Right kidney (tissue), 1 donor: ENCODE results near the gene SPECC1L.

Source experiments
- DNase-seq: peaks from one replicate; pipeline ENCODE4 v3.0.0-alpha.2; 2016

SPECC1L gene

DNA sequence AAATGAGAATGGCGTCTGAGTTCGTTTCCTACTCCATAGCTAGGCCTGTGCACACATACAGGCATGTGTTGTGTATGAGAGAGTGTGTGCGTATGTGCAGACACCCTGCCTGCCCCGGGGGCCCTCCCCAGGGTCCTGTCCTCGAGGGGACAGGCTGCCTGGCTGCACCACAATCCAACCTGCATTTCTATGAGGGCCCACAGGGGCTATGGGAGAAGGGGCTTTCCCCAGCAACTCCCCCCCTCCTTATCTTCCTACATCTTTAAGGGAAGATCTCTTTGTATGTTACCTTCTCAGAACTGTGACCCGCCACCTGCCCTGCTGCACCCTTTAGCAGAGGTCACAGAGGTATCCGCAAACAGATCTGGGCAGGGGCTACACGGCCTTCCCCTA lies 171.7 kb downstream of the SPECC1L start:
- no peak for DNase-seq

DNA sequence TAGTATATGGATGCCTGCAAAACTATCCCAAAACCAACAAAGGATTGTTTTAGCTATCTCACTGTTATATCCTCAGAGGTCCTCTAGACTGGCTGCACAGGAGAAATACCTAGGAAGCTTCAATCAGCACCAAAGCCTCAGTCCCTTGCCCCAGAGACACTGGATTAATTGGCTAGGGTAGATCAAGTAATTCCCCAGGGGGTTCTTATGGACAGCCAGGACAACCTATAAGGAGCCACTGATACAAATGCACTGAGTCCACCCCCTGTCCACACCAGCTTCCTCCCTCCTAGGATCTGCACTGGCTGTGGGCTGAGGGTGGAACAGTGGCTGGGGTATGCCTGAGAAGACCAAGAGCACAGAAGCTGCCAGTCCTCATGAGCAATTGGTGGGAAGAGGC lies 173.0 kb downstream of the SPECC1L start:
- DNase-seq: no peak

DNA sequence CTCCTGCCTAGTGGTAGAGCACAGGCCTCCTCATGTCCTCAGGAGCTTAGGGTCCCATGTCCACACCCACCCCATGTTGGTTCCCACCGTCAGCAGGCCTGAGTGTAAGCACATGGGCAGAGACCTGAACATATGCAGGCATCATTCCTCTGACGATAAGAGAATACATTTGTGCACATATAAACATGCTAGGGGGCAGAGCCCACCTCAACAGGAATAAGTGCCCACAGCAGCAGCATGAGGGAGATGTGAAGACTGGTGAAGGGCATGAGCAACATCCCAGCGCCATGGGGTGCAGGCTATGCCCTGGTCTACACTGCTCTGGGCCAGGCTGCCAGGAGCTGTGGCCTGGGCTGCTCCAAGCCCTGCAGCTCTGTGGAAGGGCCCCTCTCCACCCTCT lies 173.6 kb downstream of the SPECC1L start:
- DNase-seq: no peak

DNA sequence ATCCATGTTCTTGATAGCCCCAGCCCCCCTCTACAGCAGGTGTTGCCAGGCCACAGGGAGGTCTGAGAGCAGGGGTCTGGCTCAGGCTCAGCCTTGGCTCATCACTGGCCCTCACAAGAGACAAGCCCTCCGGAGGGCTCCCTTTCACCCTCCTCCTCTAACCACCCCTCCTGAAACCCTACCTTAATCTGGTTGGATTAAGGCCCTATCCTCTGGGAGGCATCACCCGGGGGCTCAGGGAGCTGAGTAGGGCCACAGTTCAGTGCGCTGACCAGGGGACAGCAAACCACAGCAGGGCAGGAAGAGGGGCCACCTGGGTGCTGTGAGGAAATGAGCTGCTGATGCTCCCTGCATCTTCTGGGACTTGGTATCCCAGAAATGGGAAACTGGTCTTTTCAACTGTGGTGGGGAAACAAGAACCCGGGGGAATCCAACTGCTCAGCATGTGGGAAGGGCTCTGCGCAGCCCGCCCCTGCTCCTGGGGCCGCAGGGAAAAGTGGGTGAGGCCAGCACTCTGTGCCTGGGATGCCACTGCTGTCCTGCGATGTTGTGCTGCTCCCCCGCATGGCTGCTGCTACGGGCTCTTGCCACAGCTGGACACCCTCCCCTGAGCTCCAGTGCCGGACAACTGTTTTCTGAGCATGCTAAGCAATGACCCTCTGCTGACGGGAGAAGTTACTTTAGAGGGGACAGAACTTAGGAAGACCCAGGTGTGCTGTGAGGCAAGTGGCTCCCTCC lies 174.3 kb downstream of the SPECC1L start:
- peak; percentile 59 for DNase-seq

DNA sequence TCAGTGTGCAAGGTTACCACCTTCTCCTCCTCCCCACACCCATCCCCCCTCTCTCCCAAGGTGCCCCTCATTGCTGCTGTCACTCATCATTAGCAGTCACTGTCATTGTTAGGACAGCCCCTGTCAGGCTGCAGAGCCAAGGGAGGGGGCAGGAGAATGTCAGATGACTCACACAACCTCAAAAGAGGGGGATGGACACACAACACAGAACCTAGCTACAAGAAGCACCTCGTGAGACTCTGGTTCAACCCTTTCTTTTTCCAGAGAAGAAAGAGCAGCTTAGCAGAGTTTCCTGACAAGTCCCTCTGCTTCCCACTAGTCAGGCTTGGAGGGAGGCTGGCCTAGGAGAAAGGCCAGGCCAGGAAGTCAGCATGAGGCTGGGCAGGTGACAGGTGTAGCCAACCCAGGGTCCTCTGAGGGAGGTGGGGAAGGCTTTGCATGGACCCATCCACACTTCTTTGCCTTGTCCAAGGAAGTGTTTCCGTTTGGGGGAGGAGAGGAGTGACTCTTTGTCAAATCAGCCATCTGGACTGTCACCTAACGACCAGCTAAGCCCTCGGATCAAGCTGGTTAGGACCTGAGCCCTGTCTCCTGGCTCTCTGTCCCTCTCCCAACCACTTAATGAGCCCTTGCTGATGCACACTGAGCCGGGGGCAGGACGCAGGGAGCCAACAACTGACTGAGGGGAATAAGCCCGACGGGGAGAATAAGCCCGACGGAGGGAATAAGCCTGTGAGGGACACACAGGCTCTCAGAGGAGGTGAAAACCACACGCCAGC lies 175.0 kb downstream of the SPECC1L start:
- DNase-seq: no peak

DNA sequence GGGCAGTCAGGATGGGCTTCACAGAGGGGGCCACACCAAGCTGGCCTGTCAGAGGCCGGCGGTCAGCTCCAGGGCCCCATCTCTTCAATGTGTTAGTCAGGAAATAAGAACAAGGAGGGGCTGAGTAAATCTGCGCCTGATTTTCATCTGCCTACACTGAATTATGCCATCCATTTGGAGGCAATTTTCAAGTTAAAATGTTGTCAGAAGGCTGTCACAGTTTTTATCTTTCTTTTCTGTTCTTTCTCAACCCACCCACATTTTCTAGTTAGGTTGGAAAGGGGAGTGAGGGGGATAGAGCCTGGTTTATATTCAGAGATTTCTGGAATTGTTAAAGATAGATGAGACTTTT lies 175.6 kb downstream of the SPECC1L start:
- DNase-seq: no peak

DNA sequence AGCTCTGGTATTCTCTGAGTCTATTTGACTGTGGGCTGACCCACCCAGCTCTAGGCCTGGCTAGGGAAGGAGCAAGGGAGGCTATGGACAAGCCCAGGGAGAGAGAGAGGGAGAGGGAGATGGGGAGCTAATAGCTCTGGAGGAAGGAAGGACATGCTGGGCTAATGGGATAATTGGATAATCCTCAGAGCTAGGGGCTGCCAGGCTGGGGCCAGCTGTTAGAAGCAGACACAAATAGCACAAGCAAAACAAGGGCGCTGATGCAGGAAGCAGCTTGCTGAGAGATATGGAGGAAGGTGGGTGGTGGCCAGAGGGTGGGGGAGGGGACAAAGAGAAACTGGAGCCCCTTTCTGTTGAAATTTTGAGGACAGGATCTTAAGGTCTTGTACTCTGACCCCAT lies 180.0 kb downstream of the SPECC1L start:
- no peak for DNase-seq

- no peak for DNase-seq
Measured at GRCh38 chr22:24451162-24451561, 180.5 kb downstream of the SPECC1L start.

DNA sequence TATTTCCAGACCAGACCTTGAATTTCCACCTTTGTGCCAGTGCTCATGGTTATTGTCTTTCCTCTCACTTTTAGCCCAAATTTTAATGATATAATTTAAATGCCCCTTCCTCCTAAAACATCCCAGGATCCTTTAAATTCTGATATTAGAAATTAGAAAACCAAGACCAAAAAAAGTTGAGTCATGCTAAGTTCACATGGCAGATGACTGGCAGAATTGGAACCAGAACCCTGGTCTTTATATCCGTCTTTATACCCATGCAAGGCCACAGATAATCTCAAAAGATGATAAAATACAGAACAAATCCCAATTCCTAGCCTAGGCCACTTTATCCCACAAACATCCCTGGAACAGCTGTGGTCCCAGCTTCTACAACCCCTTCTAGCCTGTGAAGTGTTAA lies 183.2 kb downstream of the SPECC1L start:
- no peak for DNase-seq

- no peak for DNase-seq
Measured at GRCh38 chr22:24455039-24455438, 184.4 kb downstream of the SPECC1L start.

DNA sequence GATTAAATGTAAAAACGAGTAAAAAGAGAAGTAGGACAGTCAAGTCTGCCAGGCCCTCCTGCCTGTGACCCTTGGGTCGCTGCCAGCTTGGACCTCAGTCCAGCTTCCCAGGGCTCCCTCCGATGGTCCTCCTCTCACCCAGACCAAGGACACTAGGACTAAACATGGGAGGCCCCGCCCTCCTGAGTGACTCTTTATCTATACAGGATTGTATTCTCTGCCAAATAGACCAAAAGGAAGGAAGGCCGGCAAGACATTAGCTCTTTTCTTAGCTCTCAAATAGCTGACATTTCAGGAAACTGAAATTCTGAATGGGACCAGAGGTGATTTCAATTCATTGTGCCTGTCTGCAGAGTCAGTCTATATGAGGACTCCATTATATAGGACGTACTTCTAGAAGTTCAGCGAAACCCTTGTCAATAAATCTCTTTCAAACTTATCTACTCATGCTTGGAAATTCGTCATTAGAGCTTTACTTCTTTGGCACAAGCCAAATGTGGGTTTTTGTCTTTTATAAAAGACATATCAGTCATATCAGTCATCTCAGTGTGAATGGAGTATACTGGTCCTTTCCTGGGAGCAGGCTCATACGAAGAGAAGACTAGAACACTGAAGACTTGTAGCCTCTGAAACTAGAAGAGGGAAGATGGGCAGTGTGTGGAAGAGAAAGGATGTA lies 185.3 kb downstream of the SPECC1L start:
- DNase-seq: no peak

GRCh38 chr22:24457894-24458420 lies 187.3 kb downstream of the SPECC1L start:
- no peak for DNase-seq

- DNase-seq: no peak
Measured at GRCh38 chr22:24459911-24460310, 189.3 kb downstream of the SPECC1L start.

DNA sequence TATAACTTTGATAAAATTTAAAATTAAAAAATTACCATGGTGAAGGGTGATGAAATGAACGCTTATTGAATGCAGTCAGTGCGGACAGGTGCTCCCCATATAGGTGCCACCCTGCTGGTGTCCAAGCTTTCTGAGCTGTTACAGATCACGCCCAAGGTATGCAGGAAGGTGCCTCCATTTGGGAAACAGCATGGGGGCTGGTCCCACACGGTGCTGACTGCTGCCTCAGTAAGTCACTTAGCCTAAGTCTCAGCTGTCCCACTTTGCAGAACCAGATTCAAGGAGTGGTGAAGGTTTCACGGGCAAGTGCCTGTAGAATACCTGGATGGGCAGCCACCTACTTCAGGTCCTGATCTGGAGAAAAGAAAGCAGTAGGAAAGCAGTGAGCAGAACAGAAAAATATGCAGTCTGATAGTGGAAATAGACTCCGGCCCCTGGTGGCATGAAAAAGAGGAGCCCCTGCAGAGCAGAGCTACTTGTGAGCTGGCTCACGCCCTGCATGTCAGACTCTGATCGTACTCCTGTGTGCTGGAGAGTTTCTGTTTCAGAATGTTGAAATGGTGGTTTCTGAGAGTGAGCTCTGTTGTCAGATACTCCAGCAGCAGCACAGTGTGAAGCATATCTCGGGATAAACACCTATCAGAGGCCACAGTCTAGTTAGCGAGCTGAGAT lies 189.9 kb downstream of the SPECC1L start:
- DNase-seq: no peak

DNA sequence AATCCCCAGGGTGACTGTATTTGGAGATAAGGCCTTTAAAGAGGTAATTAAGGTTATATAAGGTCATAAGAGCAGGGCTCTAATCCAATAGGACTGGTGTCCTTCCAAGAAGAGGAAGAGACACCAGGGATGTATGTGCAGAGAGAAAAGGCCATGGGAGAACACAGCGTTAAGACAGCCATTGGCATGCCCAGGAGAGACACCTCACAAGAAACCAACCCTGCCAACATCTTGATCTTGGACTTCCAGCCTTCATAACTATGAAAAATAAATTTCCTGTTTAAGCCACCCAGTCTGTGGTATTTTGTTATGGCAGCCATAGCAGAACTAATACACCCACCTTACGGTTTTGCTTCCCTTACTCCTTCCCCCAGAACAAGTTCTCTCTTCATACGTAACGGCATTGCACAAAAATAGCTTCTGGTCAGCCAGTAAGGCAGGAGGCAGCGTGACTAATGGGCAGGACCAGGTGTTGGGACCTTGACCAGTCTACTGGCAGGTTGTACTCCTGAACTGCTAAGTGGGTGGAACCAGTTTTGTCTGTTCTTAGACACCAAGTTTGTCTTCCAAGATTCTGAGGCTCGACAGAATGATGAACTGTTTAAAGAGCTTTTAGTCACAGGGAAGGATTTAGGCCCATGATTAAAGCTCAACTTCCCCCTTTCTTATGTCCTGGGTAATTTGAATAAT lies 192.6 kb downstream of the SPECC1L start:
- DNase-seq: no peak

DNA sequence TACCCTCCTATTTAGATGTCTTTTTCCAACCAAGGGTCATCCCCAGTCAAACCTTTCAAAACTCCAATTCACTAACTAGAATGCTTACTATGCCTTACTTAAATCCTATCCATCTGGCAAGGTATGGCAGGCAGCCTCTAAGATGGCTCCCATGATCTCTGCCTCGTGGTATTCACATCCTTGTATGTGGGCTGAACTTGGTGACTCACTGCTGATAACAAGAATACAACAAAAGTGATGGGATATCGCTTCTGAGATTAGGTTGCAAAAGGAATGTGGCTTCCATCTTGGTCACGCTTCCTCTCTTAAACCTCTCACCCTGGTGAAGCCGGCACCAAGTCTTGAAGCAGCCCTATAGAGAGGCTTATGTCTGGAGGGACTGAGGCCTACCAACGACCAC lies 194.9 kb downstream of the SPECC1L start:
- no peak for DNase-seq

DNA sequence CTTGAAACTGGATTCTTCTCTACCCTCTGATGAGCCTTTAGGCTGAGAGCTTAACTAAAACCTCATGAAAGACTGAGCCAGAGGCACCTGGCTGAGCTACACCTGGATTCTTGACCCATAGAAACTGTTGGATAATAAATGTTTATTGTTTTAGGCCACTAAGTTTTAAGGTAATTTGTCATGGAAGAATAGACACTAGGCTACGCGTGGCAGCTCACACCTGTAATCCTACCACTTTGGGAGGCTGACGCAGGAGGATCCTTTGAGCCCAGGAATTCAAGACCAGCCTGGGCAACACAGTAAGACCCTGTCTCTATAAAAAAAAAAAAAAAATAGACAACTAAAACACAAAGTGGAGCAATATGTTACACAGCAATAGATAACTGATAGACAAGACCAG lies 195.3 kb downstream of the SPECC1L start:
- no peak for DNase-seq

DNA sequence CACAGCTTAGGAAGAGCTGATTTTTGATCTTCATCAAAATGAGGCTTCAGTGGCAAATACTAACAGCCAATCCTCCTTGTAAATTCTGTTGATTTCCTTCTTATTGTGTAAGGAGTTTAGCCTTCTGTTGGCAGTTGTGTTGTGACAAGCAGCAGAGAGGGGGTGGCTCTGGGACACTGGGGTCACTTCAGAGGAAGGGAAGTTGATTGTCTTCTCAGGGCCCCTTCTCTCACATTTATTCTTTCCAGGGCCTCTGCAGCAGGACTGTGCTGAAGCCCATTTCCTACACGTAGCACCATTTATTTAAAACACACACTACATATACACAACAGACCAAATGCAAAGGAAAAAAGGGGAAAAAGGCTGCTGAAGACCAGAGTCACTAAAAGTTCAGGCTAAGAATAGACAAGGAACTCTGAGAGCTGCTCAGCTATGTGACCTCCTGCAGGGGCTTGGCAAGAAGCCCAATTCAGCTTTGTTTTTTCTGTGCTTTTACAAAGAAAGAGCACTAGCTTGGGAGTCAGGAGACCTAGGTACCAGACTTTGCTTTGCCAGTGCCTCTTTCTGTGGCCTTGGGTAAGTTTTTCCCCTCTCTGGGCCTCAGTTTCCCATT lies 196.2 kb downstream of the SPECC1L start:
- peak; percentile 43 for DNase-seq

- DNase-seq: no peak
Measured at GRCh38 chr22:24467340-24467739, 196.7 kb downstream of the SPECC1L start.
